ENCODE measurements around the gene PTPRH. TPM values are rescaled to one million over a fixed set of nuclear protein-coding genes. Genes with fewer than 3 reads are reported as not detected.
A peak's percentile ranks its signal among the peaks of the same experiment; 100 is the strongest.
"Not testable (repeated sequence)": the region's sequence is repeated elsewhere in the genome, so short reads cannot be mapped to it uniquely, and the experiment has no call there.

Gene PTPRH
- total RNA-seq, 2 experiments from 2014 or later: not detected

DNA sequence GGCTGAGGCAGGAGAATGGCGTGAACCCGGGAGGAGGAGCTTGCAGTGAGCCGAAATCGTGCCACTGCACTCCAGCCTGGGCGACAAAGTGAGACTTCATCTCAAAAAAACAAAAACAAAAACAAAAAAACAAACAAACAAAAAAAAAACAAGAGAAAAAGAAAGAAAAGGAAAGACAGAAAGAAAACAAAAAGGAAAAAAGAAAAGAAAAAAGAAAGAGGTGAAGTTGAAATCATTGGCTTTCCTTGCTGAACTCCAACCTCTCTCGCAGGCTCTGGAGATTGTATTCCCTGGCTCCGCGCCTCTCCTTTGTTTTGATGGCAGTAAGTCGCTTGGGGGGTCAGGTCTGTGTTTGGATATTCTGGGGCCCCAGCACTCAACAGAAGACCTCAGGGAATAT lies 37.0 kb downstream of the PTPRH start:
- CTCF ChIA-PET; H3K9me3 Mint-ChIP-seq; H3K36me3 Mint-ChIP-seq; H3K4me3 Mint-ChIP-seq; POLR2A ChIA-PET; H3K27ac Mint-ChIP-seq; H3K4me1 Mint-ChIP-seq (ENCODE audit: low read depth); DNase-seq: not testable (repeated sequence)
- H3K27me3 Mint-ChIP-seq: peaks cover 60% of the 10 kb centered on the region
- intact Hi-C loops (cut with micrococcal nuclease): loop anchor here (10.0 kb wide), 1 partner anchor 82 kb away; the partner anchor contains the start of gene PPP6R1

DNA sequence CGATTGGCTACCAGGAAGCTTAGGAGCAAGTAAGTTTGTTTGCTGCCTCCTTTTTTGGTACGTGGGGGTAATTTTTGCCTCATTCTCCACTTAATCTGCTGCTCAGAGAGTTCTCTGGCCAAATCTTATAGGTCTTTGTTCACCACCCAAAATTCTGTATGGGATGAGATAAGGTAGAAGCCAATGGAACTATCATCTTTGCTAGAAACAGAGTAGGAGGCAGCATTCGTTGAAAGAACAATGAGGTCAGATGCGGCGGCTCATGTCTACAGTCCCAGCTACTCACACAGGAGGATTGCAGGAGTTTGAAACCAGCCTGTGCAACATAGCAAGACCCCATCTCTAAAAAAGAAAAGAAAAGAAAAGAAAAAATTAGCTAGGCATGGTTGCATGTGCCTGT lies 37.9 kb downstream of the PTPRH start:
- H3K27ac Mint-ChIP-seq: no peak overlapping the region
- intact Hi-C loops (cut with micrococcal nuclease): loop anchor here (10.0 kb wide), 1 partner anchor 83 kb away; the partner anchor contains the start of gene PPP6R1
- peaks cover 63% of the 10 kb centered on the region for H3K27me3 Mint-ChIP-seq
- peaks cover 3% of the 10 kb centered on the region for H3K36me3 Mint-ChIP-seq
- ChIA-PET POLR2A (no interaction called here), CTCF (interaction anchor here (0.8 kb wide), 1 partner anchor 12 kb away, joined by 3 read pairs; no protein-coding TSS in a partner anchor)
- H3K9me3 Mint-ChIP-seq: no peaks in the 10 kb centered on the region
- H3K4me1 Mint-ChIP-seq (ENCODE audit: low read depth): peaks cover 12% of the 10 kb centered on the region
- no peak for DNase-seq
- H3K4me3 Mint-ChIP-seq: no peak overlapping the region

DNA sequence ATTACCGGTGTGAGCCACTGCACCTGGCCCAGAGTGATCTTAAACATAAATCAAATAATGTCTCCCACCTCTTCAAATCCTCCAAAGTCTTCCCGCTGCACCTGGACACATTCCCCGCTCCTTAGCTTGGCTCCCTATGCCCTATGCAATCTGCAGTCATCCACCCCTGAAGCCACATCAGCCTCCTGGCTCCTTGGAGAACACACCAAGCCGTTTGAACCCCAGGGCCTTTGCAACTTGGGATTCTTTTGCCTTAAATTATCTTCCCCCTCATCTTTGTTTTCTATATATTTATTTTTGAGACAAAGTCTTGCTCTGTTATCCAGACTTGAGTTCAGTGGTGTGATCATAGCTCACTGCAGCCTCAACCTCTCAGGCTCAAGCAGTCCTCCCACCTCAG lies 40.2 kb downstream of the PTPRH start:
- ChIA-PET CTCF (interaction anchor here (1.6 kb wide), 1 partner anchor 9 kb away, joined by 4 read pairs; no protein-coding TSS in a partner anchor), POLR2A (no interaction called here)
- peaks cover 3% of the 10 kb centered on the region for H3K36me3 Mint-ChIP-seq
- H3K27ac Mint-ChIP-seq: no peak overlapping the region
- peaks cover 15% of the 10 kb centered on the region for H3K4me1 Mint-ChIP-seq (ENCODE audit: low read depth)
- peaks cover 64% of the 10 kb centered on the region for H3K27me3 Mint-ChIP-seq
- H3K4me3 Mint-ChIP-seq: no peak overlapping the region
- H3K9me3 Mint-ChIP-seq: no peaks in the 10 kb centered on the region
- no peak for DNase-seq
- intact Hi-C loops (cut with micrococcal nuclease): no loop called here

DNA sequence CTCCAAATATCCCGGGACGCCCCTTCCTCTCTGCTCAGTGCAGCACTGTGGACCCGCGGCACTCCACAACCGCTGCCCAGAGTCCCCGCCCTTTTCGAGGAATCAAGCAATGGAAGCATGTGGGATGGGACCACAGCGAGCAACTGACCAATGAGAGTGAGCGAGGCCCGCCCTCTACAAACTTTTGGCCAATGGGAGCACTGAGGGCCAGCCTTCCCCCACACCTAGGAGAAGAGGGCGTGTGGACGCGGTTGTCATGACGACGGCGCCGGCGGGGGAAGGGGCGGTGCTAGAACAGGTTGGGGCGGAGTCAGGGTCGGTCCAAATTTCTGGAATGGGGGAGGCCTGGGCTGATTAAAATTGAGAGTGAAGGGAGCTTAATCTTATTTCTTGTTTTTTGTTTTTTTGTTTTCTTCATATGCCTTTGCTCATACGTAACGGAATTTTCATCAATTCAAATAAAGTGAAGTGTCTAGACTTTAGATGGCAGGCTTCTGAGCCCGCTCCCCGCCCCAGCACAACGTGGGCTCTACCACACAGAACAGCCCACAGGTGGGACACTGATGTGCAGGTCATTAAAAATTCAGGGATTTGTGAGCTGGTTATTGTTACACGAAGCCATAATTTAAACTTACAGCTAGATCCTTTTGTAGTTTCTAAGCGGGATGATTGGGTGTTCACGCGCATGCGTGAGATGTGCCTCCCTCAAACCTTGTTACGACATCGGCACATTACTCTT lies 42.6 kb downstream of the PTPRH start, which contains the start of gene DNAAF3:
DNAAF3 (minus strand) TSS at position 84 of the 739 bp plus-strand sequence. CDS start 200 bp downstream, outside the sequence.
- peak; percentile 85 for DNase-seq
- H3K27ac Mint-ChIP-seq: no peak within 1 kb of the TSS
- POLR2A ChIA-PET: no interaction called here
- H3K27me3 Mint-ChIP-seq: peaks cover 52% of the 10 kb centered on the region
- H3K9me3 Mint-ChIP-seq: no peaks in the 10 kb centered on the region
- intact Hi-C loops (cut with micrococcal nuclease): no loop called here
- H3K4me1 Mint-ChIP-seq (ENCODE audit: low read depth): peaks cover 12% of the 10 kb centered on the region
- H3K4me3 Mint-ChIP-seq: peak within 1 kb of the TSS; percentile 61
- H3K36me3 Mint-ChIP-seq: peaks cover 3% of the 10 kb centered on the region
- CTCF ChIA-PET: interaction anchor here (1.0 to 1.6 kb wide), 2 partner anchors 24 to 337 kb away, joined by 3 to 8 read pairs; no protein-coding TSS in a partner anchor

DNA sequence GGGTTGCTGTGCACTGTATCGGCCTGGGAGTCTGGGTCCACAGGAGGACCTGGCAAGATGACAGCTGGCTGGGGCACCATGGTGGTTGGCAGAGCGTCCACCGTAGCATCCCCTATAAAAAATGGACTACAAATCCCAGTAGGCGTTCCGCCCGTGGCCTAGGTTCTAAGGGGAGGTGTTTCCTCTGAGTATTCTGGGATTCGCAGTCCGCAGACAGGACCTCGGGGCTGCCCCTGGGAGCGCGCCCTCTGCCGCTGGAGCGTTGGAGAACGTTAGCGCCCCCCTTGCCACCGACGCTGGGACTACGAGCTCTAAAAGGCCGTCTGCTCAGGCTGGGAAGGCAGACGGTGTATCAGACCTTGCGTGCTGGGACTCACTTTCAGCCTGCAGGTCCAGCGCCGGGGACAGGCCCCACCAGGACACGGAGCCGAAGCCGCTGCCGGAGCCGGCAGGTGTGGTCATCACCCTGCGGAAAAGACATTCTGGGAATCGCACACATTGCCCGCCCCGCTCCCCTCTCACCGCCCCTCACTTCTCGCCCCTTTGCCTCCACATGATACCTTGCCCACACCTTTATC lies 43.3 kb downstream of the PTPRH start:
- Mint-ChIP-seq H3K4me3 (peak overlapping the region; percentile 61), H3K27ac (no peak overlapping the region), H3K4me1 (ENCODE audit: low read depth) (peaks cover 12% of the 10 kb centered on the region), H3K27me3 (peaks cover 48% of the 10 kb centered on the region), H3K36me3 (peaks cover 3% of the 10 kb centered on the region), H3K9me3 (no peaks in the 10 kb centered on the region)
- ChIA-PET CTCF (interaction anchor here (0.5 to 2.4 kb wide), 5 partner anchors 9 to 138 kb away, joined by 3 to 9 read pairs (median 3); partner anchors contain the start of genes PPP1R12C and RDH13), POLR2A (no interaction called here)
- DNase-seq: peak; percentile 53
- intact Hi-C loops (cut with micrococcal nuclease): no loop called here

DNA sequence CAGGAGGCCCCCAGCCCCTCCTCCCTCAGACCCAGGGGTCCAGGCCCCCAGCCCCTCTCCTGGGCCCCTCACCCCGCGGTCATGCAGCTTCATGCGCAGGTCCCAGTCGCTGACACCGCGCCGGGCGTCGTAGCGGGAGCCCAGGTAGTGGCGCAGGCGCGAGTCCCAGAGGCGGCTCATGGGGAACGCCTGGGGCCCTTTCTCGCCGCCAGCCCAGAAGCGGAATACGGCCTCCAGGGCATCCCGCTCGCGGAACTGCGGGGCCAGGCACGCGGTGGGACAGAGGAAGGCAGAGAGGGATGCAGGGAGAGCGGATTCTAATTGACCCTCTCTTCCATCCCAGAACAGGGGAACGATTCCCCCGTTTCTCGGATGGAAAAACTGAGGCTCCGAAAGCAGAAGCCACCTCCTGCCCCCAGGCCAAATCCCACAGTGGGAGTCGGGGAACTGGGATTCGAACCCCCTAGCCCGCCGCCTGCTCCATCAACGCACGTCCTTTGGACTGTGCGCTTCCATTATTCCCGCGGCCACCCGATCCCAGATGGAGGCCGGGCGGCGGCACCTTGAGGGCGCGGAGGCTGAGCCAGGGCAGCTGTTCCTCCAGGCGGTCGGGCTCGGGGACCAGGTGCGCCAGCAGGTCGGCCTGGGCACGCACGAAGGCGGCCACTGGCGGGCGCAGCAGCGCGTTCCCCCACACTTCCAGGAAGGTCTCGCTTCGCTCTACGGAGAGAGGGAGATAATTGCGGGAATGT lies 47.6 kb downstream of the PTPRH start:
- POLR2A ChIA-PET: no interaction called here
- peaks cover 3% of the 10 kb centered on the region for H3K36me3 Mint-ChIP-seq
- H3K27me3 Mint-ChIP-seq: peaks cover 44% of the 10 kb centered on the region
- H3K9me3 Mint-ChIP-seq: no peaks in the 10 kb centered on the region
- CTCF ChIA-PET: interaction anchor here (1.0 to 3.5 kb wide), 2 partner anchors 21 to 248 kb away, joined by 3 to 35 read pairs; no protein-coding TSS in a partner anchor
- no peak overlapping the region for H3K27ac Mint-ChIP-seq
- H3K4me1 Mint-ChIP-seq (ENCODE audit: low read depth): peaks cover 10% of the 10 kb centered on the region
- intact Hi-C loops (cut with micrococcal nuclease): no loop called here
- DNase-seq: no peak
- H3K4me3 Mint-ChIP-seq: no peak overlapping the region

DNA sequence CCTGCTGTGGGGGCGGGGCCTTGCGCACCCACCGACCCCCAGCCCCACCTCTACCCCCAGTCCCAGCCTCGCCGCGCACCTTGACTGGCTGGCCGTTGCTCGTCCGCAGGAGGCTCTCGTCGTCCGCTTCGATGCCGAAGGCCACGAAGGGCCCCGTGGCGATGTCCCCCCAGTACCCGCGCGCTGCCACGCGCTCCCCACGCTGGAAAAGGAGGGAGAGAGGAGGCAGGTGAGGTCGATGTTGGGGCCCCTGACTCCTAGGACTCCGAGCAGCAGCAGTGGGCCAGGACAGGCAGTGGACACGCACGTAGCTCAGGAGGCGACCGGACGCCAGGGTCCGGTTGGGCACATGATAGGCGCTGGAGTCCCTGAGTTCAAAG lies 48.3 kb downstream of the PTPRH start:
- Mint-ChIP-seq H3K27ac (no peak overlapping the region), H3K4me1 (ENCODE audit: low read depth) (peaks cover 5% of the 10 kb centered on the region), H3K4me3 (no peak overlapping the region), H3K36me3 (no peaks in the 10 kb centered on the region), H3K9me3 (no peaks in the 10 kb centered on the region), H3K27me3 (peaks cover 43% of the 10 kb centered on the region)
- no peak for DNase-seq
- ChIA-PET POLR2A (no interaction called here), CTCF (interaction anchor here (0.7 to 3.5 kb wide), 13 partner anchors 8 to 472 kb away, joined by 3 to 35 read pairs (median 4); partner anchors contain the start of genes SYT5 and TNNT1)
- intact Hi-C loops (cut with micrococcal nuclease): loop anchor here (1.0 kb wide), 1 partner anchor 44 kb away; the partner anchor contains the start of gene PPP1R12C

DNA sequence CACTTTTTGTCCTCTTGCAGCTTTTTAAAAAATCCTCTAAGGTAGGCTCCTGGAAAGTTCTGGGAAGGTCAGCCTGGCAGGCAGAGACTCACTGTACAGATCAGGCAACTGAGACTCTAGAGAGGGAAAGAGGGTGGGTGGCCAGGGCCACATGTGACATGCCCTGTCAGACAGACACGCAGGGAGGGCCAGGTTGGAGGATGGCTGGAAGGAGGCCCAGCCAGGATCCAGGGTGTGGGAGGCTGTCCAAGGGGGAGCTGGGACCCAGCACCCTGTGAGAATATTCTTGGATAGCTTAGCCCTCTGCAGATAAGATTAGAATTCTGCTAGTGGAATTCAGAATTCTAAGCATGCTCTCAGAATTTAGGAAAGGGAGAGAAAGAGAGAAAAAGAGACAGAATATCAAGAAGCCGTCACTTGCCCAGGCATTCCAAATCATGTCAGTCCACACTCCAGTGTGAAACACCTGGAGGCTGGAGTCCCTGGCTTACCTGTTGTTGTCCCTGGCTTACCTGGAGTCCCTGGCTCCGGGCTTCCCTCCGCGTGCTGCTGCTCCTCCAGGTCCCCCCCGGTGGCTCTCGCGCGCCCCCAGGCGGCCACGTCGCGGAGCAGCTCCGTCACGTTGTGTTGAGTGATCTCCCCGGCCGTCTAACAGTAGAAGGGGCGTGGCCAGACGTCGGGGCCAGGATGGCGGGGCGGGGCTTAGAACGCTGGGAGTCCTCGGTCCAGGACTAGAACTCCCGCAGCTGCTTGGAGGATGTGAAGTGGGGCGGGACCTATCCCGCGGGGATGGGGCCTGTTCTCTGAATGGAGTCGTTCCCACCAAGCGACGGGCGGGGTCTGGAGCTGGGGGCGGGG lies 48.9 kb downstream of the PTPRH start:
- intact Hi-C loops (cut with micrococcal nuclease): loop anchor here (1.0 kb wide), 1 partner anchor 43 kb away; the partner anchor contains the start of gene PPP1R12C
- CTCF ChIA-PET: interaction anchor here (0.7 to 3.5 kb wide), 20 partner anchors 8 to 472 kb away, joined by 3 to 35 read pairs (median 4); partner anchors contain the start of genes SYT5, TMEM238 and TNNT1
- no peak overlapping the region for H3K4me3 Mint-ChIP-seq
- H3K36me3 Mint-ChIP-seq: no peaks in the 10 kb centered on the region
- peaks cover 36% of the 10 kb centered on the region for H3K27me3 Mint-ChIP-seq
- peaks cover 4% of the 10 kb centered on the region for H3K4me1 Mint-ChIP-seq (ENCODE audit: low read depth)
- H3K27ac Mint-ChIP-seq: no peak overlapping the region
- no peaks in the 10 kb centered on the region for H3K9me3 Mint-ChIP-seq
- POLR2A ChIA-PET: no interaction called here
- peak; percentile 93 for DNase-seq

DNA sequence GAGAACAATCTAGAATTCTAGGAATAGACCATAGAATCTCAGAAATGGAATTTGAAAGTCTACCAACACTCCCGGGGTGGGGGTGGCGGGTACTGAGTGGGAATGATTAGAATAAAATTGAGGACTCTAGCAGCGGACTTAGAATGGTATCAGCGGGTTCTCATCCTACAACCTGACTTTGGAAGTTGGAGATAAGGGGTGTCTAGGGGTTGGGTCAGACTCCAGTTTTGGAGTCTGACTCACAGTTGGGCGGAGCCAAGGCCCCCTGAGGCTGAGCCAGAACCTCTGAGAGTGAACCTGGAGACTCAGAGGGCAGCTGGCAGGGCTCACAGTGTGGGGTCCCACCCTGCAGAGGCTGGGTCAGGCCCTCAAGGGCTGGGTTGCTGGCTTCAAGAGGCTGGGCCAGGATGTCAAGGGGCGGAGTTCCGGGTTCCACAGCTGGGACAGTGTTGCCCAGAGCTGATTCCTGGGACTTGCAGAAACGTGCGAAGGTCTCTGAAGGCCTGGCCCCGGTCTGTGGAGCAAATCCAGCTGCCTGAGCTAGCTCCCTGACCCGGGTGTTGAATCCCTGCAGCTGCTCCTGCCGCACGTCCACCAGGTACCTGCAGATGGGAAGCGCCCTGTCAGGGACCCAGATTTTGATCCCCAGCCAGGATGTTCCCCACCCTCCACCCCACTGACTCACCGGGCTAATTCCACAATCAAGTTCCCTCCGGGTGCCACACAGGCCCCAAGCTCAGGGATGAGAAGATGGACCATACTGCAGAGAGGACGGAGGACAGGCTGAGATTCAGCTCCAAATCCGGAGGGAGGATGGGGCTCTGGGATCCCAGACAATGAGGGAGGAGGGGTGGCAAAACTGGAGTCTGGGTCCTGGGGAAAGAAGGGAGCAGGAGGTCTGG lies 50.2 kb downstream of the PTPRH start:
- intact Hi-C loops (cut with micrococcal nuclease): no loop called here
- Mint-ChIP-seq H3K4me3 (no peak overlapping the region), H3K4me1 (ENCODE audit: low read depth) (peaks cover 10% of the 10 kb centered on the region), H3K9me3 (no peaks in the 10 kb centered on the region), H3K27ac (no peak overlapping the region), H3K36me3 (no peaks in the 10 kb centered on the region), H3K27me3 (peaks cover 33% of the 10 kb centered on the region)
- DNase-seq: no peak
- CTCF ChIA-PET: interaction anchor here (0.9 to 3.5 kb wide), 11 partner anchors 9 to 252 kb away, joined by 3 to 35 read pairs (median 5); partner anchors contain the start of gene TMEM238
- POLR2A ChIA-PET: no interaction called here

DNA sequence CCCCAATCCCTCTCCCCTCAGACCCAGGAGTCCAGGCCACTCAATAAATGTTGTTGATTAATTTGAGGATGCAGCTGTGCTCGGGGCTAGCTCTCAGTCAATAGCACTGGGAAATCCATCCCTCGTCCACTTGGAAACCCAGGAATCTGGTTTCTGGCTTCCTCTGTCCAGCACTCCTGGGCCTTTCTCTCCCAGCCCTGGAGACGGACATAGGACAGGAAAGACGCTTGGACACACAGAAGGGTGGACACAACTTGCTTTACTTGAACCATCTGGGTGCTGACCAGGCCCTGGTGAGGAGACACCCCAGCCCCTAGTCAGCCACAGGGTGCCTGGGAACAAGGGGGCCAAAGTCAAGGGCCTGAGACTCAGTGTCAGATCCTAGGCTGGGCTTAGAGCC lies 50.9 kb downstream of the PTPRH start:
- peaks cover 30% of the 10 kb centered on the region for H3K27me3 Mint-ChIP-seq
- POLR2A ChIA-PET: no interaction called here

More for the DNA sequence above, 50.9 kb downstream of the PTPRH start:
- CTCF ChIA-PET: interaction anchor here (0.6 to 3.5 kb wide), 5 partner anchors 10 to 112 kb away, joined by 3 to 35 read pairs (median 5); no protein-coding TSS in a partner anchor
- intact Hi-C loops (cut with micrococcal nuclease): no loop called here
- no peak for DNase-seq
- H3K4me1 Mint-ChIP-seq (ENCODE audit: low read depth): peaks cover 15% of the 10 kb centered on the region
- no peaks in the 10 kb centered on the region for H3K9me3 Mint-ChIP-seq
- no peak overlapping the region for H3K27ac Mint-ChIP-seq
- H3K36me3 Mint-ChIP-seq: no peaks in the 10 kb centered on the region
- no peak overlapping the region for H3K4me3 Mint-ChIP-seq

Data from activated CD4-positive, alpha-beta memory T cell treated with anti-CD3 and anti-CD28 coated beads for 36 hours (primary cell).